Colon (tissue), 2 donors: Measurements from ENCODE around the gene POLD2.

Source experiments
- FAIRE-seq: peaks from 2 replicates; lab custom pipeline; 2012; peaks lifted over from hg19 to GRCh38; lab: Jason Lieb, UNC
- donor health status: control.
- donor health status: control.

The POLD2 gene

GRCh38 chr7:44152971-44153947, 29.9 kb upstream of the POLD2 start:
- no peak for FAIRE-seq

GRCh38 chr7:44151956-44152355, 28.6 kb upstream of the POLD2 start:
- no peak for FAIRE-seq

GRCh38 chr7:44150966-44151941, 27.9 kb upstream of the POLD2 start:
- FAIRE-seq = no peak

- FAIRE-seq = no peak
Observed at GRCh38 chr7:44150466-44150832, 27.1 kb upstream of the POLD2 start.

- no peak for FAIRE-seq
Observed at GRCh38 chr7:44149571-44150465, 26.5 kb upstream of the POLD2 start.

- no peak for FAIRE-seq
Observed at GRCh38 chr7:44148961-44149536, 25.7 kb upstream of the POLD2 start.

- FAIRE-seq = no peak
Observed at GRCh38 chr7:44148166-44148565, 24.8 kb upstream of the POLD2 start.

- no peak for FAIRE-seq
Observed at GRCh38 chr7:44147026-44147991, 24.0 kb upstream of the POLD2 start.

GRCh38 chr7:44145969-44146911, 22.9 kb upstream of the POLD2 start:
- FAIRE-seq = no peak

GRCh38 chr7:44145479-44145968, 22.2 kb upstream of the POLD2 start:
- FAIRE-seq = no peak

GRCh38 chr7:44144968-44145478, 21.7 kb upstream of the POLD2 start:
- no peak for FAIRE-seq

- no peak for FAIRE-seq
Observed at GRCh38 chr7:44144426-44144967, 21.1 kb upstream of the POLD2 start.

- FAIRE-seq = no peak
Observed at GRCh38 chr7:44143646-44144250, 20.4 kb upstream of the POLD2 start.

- FAIRE-seq = no peak
Observed at GRCh38 chr7:44142028-44142427, 18.7 kb upstream of the POLD2 start.

GRCh38 chr7:44141221-44141850, 18.0 kb upstream of the POLD2 start, which contains the start of gene MYL7:
MYL7 (minus strand) TSS chr7:44141332; CDS start chr7:44141305, 27 bp downstream.
- no peak for FAIRE-seq

- FAIRE-seq = no peak
Observed at GRCh38 chr7:44140341-44140740, 17.0 kb upstream of the POLD2 start.

- no peak for FAIRE-seq
Observed at GRCh38 chr7:44139311-44140010, 16.1 kb upstream of the POLD2 start.
